Effector CD8-positive, alpha-beta T cell (primary cell): ENCODE measurements around the gene KLHL11.

Experiments
- DNase-seq: peaks from one replicate; lab custom pipeline; 2025; lab: John Stamatoyannopoulos, UW

The KLHL11 gene

GRCh38 chr17:41810659-41811548 is 54.3 kb downstream of the KLHL11 start:
- peak; percentile 29 for DNase-seq

- DNase-seq: no peak
These were observed 58.4 kb downstream of the KLHL11 start for GRCh38 chr17:41806685-41807445.
